Esophagus squamous epithelium (tissue), 5 donors: ENCODE measurements around the gene C11orf91. TPM values are rescaled to one million over a fixed set of nuclear protein-coding genes. Genes with fewer than 3 reads are reported as not detected.

Source experiments
- DNase-seq: peaks from one replicate; lab custom pipeline; 2025; lab: John Stamatoyannopoulos, UW
- H3K27ac ChIP-seq, 4 donors: fragments of 200-600 bp; sonication (generic); one replicate each; pipeline ENCODE4 v1.5.1; 2016 to 2019; ENCODE audit warnings: mild to moderate bottlenecking in 1 of 4
- H3K27me3 ChIP-seq, 4 donors: fragments of 200-600 bp; sonication (generic); 1 replicate in 3 of 4; 2 replicates in 1 of 4; pipeline versions ENCODE4 v1.5.1 to v1.6.0; 2017 to 2021; ENCODE audit warnings: antibody characterized with exemption in 1 of 4
- H3K36me3 ChIP-seq, 3 donors: fragments of 200-600 bp; sonication (generic); one replicate each; pipeline ENCODE4 v1.5.1; 2016 to 2019
- H3K4me1 ChIP-seq, 3 donors: fragments of 200-600 bp; sonication (generic); one replicate each; pipeline ENCODE4 v1.5.1; 2017 to 2019
- H3K4me3 ChIP-seq, 4 donors: fragments of 200-600 bp; sonication (generic); 1 replicate in 3 of 4; 2 replicates in 1 of 4; pipeline ENCODE4 v1.5.1; 2016 to 2019; ENCODE audit warnings: mild to moderate bottlenecking in 2 of 4, moderate library complexity in 1 of 4
- H3K9me3 ChIP-seq, 3 donors: fragments of 200-600 bp; sonication (generic); one replicate each; pipeline ENCODE4 v1.5.1; 2016 to 2019
- POLR2A ChIP-seq, 4 donors: fragments of 450-650 bp; IDR thresholded peaks; one replicate each; pipeline ENCODE4 v1.6.1; 2017; ENCODE audit warnings: antibody characterized with exemption in 4 of 4, mild to moderate bottlenecking in 4 of 4, moderate library complexity in 3 of 4
- WGBS, 2 donors: methylation state at CpG; one replicate each; pipeline ENCODE4 v1.1.5; 2018; 5-methylcytosine and 5-hydroxymethylcytosine counted together
- intact Hi-C: fragments of 100-400 bp; cut with DNase I; formaldehyde crosslinking; loops from one replicate; pipeline ENCODE4 v1.15.0; 2022
- total RNA-seq, 4 donors: library from RNA; depleted of rRNA; stranded (reverse); fragments of >200 nt; gene quantifications; one replicate each; pipeline ENCODE4 v1.1.0, GENCODE V29; 2016
- TF ChIP-seq, protein P1 (sequence below), 6 experiments: fragments of 450-650 bp in 4 of 6; fragments of 200-600 bp in 2 of 6; sonication (generic) in 2 of 6; IDR thresholded peaks; one replicate each; pipeline ENCODE4 v1.5.1; 2016 to 2019; ENCODE audit warnings: antibody characterized with exemption in 6 of 6, mild to moderate bottlenecking in 4 of 6, moderate library complexity in 4 of 6
- donor health status: DM: yes; HTN: yes; CAD: no.

C11orf91 gene
- total RNA-seq, 4 donors from 2014 or later: not detected

DNA sequence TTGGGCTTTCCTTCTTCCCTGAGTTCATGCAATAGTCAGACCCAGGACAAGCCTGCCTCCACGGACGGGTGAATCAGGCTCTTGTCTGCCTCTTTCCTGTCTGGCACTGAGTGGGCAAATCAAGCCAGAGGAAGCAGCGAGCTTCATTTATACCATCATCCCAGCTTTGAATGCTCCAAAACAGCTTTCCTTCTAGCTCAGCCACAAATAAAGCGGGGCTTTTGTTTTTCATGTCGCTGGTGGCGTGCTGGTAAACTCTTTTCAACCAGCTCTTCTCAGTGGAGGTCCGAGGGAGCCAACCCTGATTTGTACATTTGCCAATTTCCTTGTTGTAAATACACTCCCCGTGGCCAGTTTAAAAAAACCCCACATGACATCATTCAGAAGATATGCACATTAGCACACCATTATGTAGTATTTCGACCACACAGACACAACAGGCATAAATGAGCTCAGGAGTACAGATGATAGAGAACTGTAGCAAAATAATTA, 8.6 kb downstream of the C11orf91 start:
- H3K4me1 ChIP-seq: peaks cover 54 to 95% (median 70%) of the 10 kb centered on the region in 3 donors

DNA sequence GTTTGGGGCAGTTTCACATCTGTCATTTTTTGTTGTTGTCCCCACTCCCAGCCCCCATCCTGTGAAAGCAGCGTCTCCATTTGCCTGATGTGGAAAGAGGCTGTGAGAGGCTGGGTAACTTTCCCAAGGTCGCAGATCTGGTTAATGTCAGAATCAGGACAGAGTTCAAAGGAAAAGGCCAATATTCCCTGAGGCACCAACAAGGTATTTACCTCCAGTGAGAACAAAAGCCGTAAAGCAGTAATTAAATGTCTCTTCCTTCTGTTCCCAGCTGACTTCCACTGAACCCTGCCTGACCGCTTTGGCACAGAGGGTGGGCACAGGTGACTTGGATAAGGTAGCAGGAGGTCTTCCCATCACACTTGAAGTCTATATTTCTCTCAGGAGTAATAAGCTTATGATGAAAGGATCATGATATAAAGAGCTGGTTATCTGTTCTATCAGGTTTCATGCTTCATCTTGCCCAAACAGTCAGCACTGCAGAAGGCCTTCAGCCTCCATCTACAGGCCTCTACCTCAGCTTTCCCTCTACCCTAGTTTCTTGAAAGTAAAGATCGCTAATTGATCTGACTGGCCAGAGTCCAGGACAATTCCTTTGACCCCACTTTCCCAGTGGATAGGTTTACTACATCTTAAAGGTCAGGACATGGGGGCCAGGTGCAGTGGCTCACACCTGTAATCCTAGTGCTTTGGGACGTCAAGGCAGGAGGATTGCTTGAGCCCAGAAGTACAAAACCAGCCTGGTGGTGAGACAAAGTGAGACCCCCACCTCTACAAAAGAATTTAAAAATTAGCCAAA, 9.4 kb downstream of the C11orf91 start:
- H3K27me3 ChIP-seq: no peaks in the 10 kb centered on the region
- 36 to 46% methylated on average over 5 of the region's 6 CpGs for WGBS, 2 donors
- TF ChIP-seq, protein P1, sequence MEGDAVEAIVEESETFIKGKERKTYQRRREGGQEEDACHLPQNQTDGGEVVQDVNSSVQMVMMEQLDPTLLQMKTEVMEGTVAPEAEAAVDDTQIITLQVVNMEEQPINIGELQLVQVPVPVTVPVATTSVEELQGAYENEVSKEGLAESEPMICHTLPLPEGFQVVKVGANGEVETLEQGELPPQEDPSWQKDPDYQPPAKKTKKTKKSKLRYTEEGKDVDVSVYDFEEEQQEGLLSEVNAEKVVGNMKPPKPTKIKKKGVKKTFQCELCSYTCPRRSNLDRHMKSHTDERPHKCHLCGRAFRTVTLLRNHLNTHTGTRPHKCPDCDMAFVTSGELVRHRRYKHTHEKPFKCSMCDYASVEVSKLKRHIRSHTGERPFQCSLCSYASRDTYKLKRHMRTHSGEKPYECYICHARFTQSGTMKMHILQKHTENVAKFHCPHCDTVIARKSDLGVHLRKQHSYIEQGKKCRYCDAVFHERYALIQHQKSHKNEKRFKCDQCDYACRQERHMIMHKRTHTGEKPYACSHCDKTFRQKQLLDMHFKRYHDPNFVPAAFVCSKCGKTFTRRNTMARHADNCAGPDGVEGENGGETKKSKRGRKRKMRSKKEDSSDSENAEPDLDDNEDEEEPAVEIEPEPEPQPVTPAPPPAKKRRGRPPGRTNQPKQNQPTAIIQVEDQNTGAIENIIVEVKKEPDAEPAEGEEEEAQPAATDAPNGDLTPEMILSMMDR (IDR thresholded peaks at IDR 0.05): no peak
- TF ChIP-seq POLR2A (IDR thresholded peaks at IDR 0.05): no peak
- peak overlapping the region in 2 of 4 donors; percentile 1 to 38 for H3K4me3 ChIP-seq
- intact Hi-C loops: no loop called here
- no peaks in the 10 kb centered on the region for H3K36me3 ChIP-seq
- H3K9me3 ChIP-seq: no peaks in the 10 kb centered on the region
- peak overlapping the region; percentile 78 to 94 (median 87) for H3K27ac ChIP-seq
- DNase-seq: no peak
- H3K4me1 ChIP-seq: peaks cover 54 to 87% (median 63%) of the 10 kb centered on the region in 3 donors

More for the DNA sequence above, 8.6 kb downstream of the C11orf91 start:
- TF ChIP-seq, protein P1 (IDR thresholded peaks at IDR 0.05): no peak
- no peak for TF ChIP-seq POLR2A (IDR thresholded peaks at IDR 0.05)
- intact Hi-C loops: no loop called here
- no peak for DNase-seq
- Histone ChIP-seq H3K4me3 (peak overlapping the region in 3 of 4 donors; percentile 1 to 38 (median 8)), H3K27ac (peak overlapping the region; percentile 78 to 94 (median 87)), H3K36me3 (no peaks in the 10 kb centered on the region), H3K9me3 (no peaks in the 10 kb centered on the region), H3K27me3 (no peaks in the 10 kb centered on the region)
- 6 to 15% methylated on average over 7 to 8 of the region's 9 CpGs for WGBS, 2 donors

DNA sequence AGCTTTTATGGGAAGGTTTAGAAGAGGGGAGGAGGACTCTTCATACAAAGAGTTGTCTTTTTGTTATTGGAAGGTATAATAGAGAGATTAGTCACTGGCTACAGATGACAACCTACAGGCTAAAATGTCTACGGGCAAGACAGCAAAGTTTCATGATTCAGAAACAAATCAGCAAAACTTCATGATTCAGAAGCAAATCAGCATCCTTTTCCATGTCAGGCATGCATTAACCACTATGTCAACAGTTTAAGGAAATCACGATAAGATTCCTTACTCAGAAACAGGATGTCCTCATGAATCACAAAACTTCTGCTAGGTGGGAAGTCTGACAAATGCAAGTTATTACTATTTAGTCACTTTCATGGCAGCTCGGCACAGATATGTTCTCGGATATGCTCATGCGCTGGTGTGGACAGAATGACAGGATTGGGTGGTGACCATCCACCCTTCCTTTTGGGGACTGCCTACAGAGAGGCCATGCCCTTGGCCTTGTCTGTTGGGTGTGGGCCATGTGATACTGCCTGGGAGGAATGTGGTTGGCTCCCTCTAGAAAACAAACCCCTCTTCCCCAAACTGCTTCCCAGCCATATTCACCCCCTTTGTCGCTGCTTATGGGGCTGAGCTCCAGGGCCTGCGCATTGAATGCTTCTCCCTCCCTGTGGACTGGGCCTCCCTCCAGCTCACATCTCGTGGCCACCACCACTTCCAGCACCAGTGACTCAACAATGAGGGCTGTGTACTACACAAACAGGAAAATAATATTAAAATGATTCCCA, 10.1 kb downstream of the C11orf91 start:
- WGBS, 2 donors: 16 to 28% methylated on average over 8 of the region's 8 CpGs
- Histone ChIP-seq H3K27ac (peak overlapping the region; percentile 78 to 94 (median 87)), H3K4me3 (no peak overlapping the region), H3K9me3 (no peaks in the 10 kb centered on the region), H3K36me3 (no peaks in the 10 kb centered on the region), H3K4me1 (peaks cover 48 to 79% (median 57%) of the 10 kb centered on the region in 3 donors), H3K27me3 (no peaks in the 10 kb centered on the region)
- intact Hi-C loops: no loop called here
- no peak for TF ChIP-seq POLR2A (IDR thresholded peaks at IDR 0.05)
- TF ChIP-seq, protein P1 (IDR thresholded peaks at IDR 0.05): no peak
- no peak for DNase-seq

DNA sequence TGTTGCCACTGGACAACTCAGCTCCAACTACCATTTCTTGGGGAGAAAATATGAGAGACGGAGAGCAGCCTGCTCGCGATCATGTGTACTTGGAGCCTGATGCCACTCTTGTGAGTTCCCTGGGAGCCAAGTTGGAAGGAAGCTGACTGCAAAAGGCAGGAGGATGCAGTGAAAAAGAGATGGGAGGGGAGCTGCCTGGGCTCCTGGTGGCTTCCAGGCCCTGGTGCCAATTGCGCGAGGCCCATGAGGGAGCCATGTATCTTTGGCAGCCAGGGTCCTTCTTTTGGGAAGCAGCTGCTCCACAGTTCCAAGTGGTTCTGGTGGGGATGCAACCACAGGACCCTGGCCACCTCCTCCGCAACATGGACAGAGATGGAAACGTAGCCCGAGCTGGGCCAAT, 11.1 kb downstream of the C11orf91 start:
- H3K27ac ChIP-seq: peak overlapping the region; percentile 78 to 94 (median 87)
- TF ChIP-seq, protein P1 (IDR thresholded peaks at IDR 0.05): no peak
- no peak for TF ChIP-seq POLR2A (IDR thresholded peaks at IDR 0.05)
- DNase-seq: no peak
- no peaks in the 10 kb centered on the region for H3K9me3 ChIP-seq
- peaks cover 38 to 69% (median 48%) of the 10 kb centered on the region in 3 donors for H3K4me1 ChIP-seq
- intact Hi-C loops: loop anchor here (5.0 kb wide), 1 partner anchor 327 kb away; no protein-coding TSS in a partner anchor
- no peaks in the 10 kb centered on the region for H3K27me3 ChIP-seq
- no peaks in the 10 kb centered on the region for H3K36me3 ChIP-seq
- no peak overlapping the region for H3K4me3 ChIP-seq
- 88 to 89% methylated on average over 7 to 8 of the region's 8 CpGs for WGBS, 2 donors
